Astrocyte (in vitro differentiated cells and primary cell): ENCODE results near the gene GABRE.

Experiments used
- CTCF ChIP-seq: IDR thresholded peaks from 2 replicates; pipeline ENCODE4 v1.5.1; 2011; ENCODE audit warnings: low read depth, mild to moderate bottlenecking, inconsistent platforms, low read length, moderate library complexity; ENCODE audit not compliant: insufficient read depth
- EZH2 ChIP-seq: IDR thresholded peaks from 2 replicates; pipeline ENCODE4 v1.6.1; 2012; ENCODE audit warnings: mild to moderate bottlenecking, low read length, inconsistent platforms; ENCODE audit not compliant: insufficient read depth

GRCh38 chrX:151994476-151994875 is 20.0 kb upstream of the GABRE start:
- TF ChIP-seq CTCF (no peak), EZH2 (no peak)
